Hepatocyte (in vitro differentiated cells): ENCODE results near the gene TSPAN16. TPM values are rescaled to one million over a fixed set of nuclear protein-coding genes. Genes with fewer than 3 reads are reported as not detected.
"Not testable (repeated sequence)": the region's sequence is repeated elsewhere in the genome, so short reads cannot be mapped to it uniquely, and the experiment has no call there.

Source experiments
- DNase-seq: peaks from one replicate; pipeline ENCODE4 v3.0.0-alpha.2; 2016; ENCODE audit warnings: low spot score
- H2AFZ ChIP-seq: fragments of 200-600 bp; sonication (generic); 2 replicates; pipeline ENCODE4 v1.6.0; 2016; ENCODE audit warnings: antibody characterized with exemption, mild to moderate bottlenecking
- H3K27ac ChIP-seq: fragments of 200-600 bp; sonication (generic); 2 replicates; pipeline ENCODE4 v1.5.1; 2016; ENCODE audit warnings: mild to moderate bottlenecking
- H3K27me3 ChIP-seq: fragments of 200-600 bp; sonication (generic); 2 replicates; pipeline ENCODE4 v1.6.1; 2016
- H3K36me3 ChIP-seq: fragments of 200-600 bp; sonication (generic); replicated peaks from 2 replicates; pipeline ENCODE4 v1.5.1; 2016; ENCODE audit warnings: low read depth; ENCODE audit not compliant: insufficient read depth
- H3K4me1 ChIP-seq: fragments of 200-600 bp; sonication (generic); 2 replicates; pipeline ENCODE4 v1.5.1; 2016; ENCODE audit warnings: mild to moderate bottlenecking, moderate library complexity; ENCODE audit not compliant: insufficient read depth
- H3K4me2 ChIP-seq: fragments of 200-600 bp; sonication (generic); 2 replicates; pipeline ENCODE4 v1.6.0; 2016
- H3K4me3 ChIP-seq: fragments of 200-600 bp; sonication (generic); 2 replicates; pipeline ENCODE4 v1.5.1; 2016; ENCODE audit warnings: mild to moderate bottlenecking
- H3K79me2 ChIP-seq: fragments of 200-600 bp; sonication (generic); 2 replicates; pipeline ENCODE4 v1.6.0; 2017; ENCODE audit warnings: mild to moderate bottlenecking
- H3K9me2 ChIP-seq: fragments of 200-600 bp; sonication (generic); replicated peaks from 2 replicates; pipeline ENCODE4 v1.6.0; 2017; ENCODE audit warnings: mild to moderate bottlenecking; ENCODE audit not compliant: insufficient read depth
- H3K9me3 ChIP-seq: fragments of 200-600 bp; sonication (generic); 2 replicates; pipeline ENCODE4 v1.5.1; 2016; ENCODE audit warnings: low read depth, mild to moderate bottlenecking
- H4K20me1 ChIP-seq: fragments of 200-600 bp; sonication (generic); 2 replicates; pipeline ENCODE4 v1.6.0; 2016; ENCODE audit warnings: mild to moderate bottlenecking; ENCODE audit not compliant: insufficient read depth, poor library complexity, severe bottlenecking
- CTCF ChIP-seq: fragments of 200-600 bp; sonication (generic); IDR thresholded peaks from 2 replicates; pipeline ENCODE4 v1.5.1; 2016; ENCODE audit warnings: antibody characterized with exemption, mild to moderate bottlenecking; ENCODE audit not compliant: poor library complexity
- EZH2 ChIP-seq: fragments of 200-600 bp; sonication (generic); IDR thresholded peaks from 2 replicates; pipeline ENCODE4 v1.6.1; 2016; ENCODE audit warnings: antibody characterized with exemption, mild to moderate bottlenecking, borderline replicate concordance
- EZH2phosphoT487 ChIP-seq: fragments of 200-600 bp; sonication (generic); IDR thresholded peaks from one replicate; pipeline ENCODE4 v1.6.1; 2018; ENCODE audit warnings: antibody characterized with exemption, mild to moderate bottlenecking, low read depth, moderate library complexity; ENCODE audit not compliant: unreplicated experiment, severe bottlenecking
- WGBS: methylation state at CpG from one replicate; pipeline ENCODE4 v1.1.6; 2016; ENCODE audit warnings: low lambda C conversion rate; ENCODE audit errors: missing lambda C conversion rate; 5-methylcytosine and 5-hydroxymethylcytosine counted together
- polyA plus RNA-seq: library from polyadenylated mRNA; unstranded; fragments of >200 nt; fragmentation: Nextera tagmentation; extraction: Ambion mirVana; gene quantifications from 2 replicates; pipeline ENCODE4 v1.2.1, GENCODE V29; 2016
- total RNA-seq: library from RNA; depleted of rRNA; stranded (reverse); fragments of >200 nt; gene quantifications from 2 replicates; pipeline ENCODE4 v1.2.3, GENCODE V29; 2014

The TSPAN16 gene
- total and polyA plus RNA-seq, 2 experiments from 2014 or later: not detected

DNA sequence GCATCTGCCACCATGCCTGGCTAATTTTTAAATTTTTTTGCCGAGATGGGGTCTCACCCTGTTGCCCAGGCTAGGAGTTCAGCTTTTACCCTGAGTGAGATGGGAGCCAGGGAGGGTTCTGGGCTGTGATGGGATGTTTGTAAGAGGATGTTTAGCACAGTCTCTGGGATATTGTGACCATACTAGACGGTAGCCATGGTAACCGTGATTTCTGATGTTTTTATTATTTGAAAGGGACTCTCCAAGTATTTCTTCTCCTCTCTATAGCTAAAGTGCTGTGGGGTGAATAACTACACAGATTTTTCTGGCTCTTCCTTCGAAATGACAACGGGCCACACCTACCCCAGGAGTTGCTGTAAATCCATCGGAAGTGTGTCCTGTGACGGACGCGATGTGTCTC, 10.4 kb downstream of the TSPAN16 start:
- Histone ChIP-seq H3K4me2 (no peak overlapping the region), H3K27me3 (no peaks in the 10 kb centered on the region), H2AFZ (no peak overlapping the region), H3K4me1 (no peaks in the 10 kb centered on the region), H4K20me1 (no peaks in the 10 kb centered on the region), H3K79me2 (no peaks in the 10 kb centered on the region), H3K9me3 (no peaks in the 10 kb centered on the region), H3K27ac (no peak overlapping the region), H3K36me3 (no peaks in the 10 kb centered on the region), H3K4me3 (no peak overlapping the region), H3K9me2 (no peaks in the 10 kb centered on the region)
- TF ChIP-seq EZH2 (no peak), CTCF (no peak), EZH2phosphoT487 (no peak)
- 91% methylated on average over 9 of the region's 9 CpGs for WGBS
- no peak for DNase-seq

- H3K4me2 ChIP-seq, DNase-seq, H3K27me3 ChIP-seq, H4K20me1 ChIP-seq, H3K27ac ChIP-seq, H3K36me3 ChIP-seq, H3K9me3 ChIP-seq, H3K79me2 ChIP-seq, H3K9me2 ChIP-seq, H2AFZ ChIP-seq, H3K4me3 ChIP-seq: not testable (repeated sequence)
- WGBS: 94% methylated on average over 9 of the region's 9 CpGs
- peaks cover 31% of the 10 kb centered on the region for H3K4me1 ChIP-seq
These were observed 24.5 kb downstream of the TSPAN16 start for GRCh38 chr19:11320278-11320995.

DNA sequence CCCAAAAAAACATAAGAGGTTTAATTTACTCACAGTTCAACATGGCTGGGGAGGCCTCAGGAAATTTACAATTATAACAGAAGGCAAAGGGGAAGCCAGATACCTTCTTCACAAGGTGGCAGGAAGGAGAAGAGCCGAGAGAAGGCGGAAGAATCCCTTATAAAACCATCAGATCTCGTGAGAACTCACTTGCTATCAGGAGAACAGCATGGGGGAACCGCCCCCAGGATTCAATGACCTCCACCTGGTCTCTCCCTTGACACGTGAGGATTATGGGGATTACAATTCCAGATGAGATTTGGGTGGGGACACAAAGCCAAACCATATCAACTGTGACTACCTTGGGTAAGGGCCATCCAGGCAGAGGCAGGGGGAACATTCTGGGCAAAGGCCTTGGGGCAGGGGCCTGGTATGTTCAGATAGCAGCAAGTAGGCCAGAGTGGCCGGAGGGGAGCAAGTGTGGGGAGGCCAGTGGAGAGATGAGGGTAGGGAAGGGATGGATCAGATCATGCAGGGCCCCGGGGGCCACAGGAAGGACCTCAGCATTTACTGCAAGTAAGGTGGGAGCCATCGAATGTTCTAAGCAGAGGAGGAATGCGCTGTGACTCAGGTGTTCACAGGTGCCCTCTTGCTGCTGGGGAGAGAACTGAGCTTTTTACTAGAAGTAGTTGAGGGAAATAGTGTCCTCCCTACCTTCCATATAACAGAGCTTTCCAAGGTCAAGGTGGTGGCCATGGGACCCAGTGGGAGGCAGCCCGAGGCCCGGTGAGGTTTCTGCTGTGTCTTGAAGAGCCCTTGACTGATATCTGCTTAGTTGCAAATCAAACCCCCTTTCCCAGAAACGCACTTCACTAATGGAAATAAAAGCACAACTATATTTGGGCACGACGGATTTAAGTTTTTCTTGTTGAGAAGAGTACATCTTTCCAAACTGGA, 25.5 kb downstream of the TSPAN16 start:
- H3K4me3 ChIP-seq: no peak overlapping the region
- no peaks in the 10 kb centered on the region for H3K79me2 ChIP-seq
- H3K4me1 ChIP-seq: peaks cover 31% of the 10 kb centered on the region
- H3K27me3 ChIP-seq: no peaks in the 10 kb centered on the region
- no peak for TF ChIP-seq EZH2phosphoT487
- no peak for TF ChIP-seq EZH2
- TF ChIP-seq CTCF: no peak
- H3K9me2 ChIP-seq: no peaks in the 10 kb centered on the region
- 84% methylated on average over 14 of the region's 14 CpGs for WGBS
- no peak for DNase-seq
- H2AFZ ChIP-seq: no peak overlapping the region
- H3K36me3 ChIP-seq: no peaks in the 10 kb centered on the region
- no peak overlapping the region for H3K4me2 ChIP-seq
- no peaks in the 10 kb centered on the region for H4K20me1 ChIP-seq
- peak overlapping the region; percentile 81 for H3K27ac ChIP-seq
- H3K9me3 ChIP-seq: no peaks in the 10 kb centered on the region
